ENCODE data around the gene CLMN. TPM values are rescaled to one million over a fixed set of nuclear protein-coding genes. Genes with fewer than 3 reads are reported as not detected.

CLMN gene
- 1.9 TPM for total RNA-seq

- DNase-seq (ENCODE audit: low read depth in 2 of 3, low spot score in 2 of 3), result peak in 2 of 3 donors; percentile 76 to 88
These were observed at the start of gene CLMN for GRCh38 chr14:95319312-95320077. Gene CLMN (minus strand): TSS chr14:95319908. CDS start chr14:95319792, 116 bp downstream.

- DNase-seq (ENCODE audit: low read depth in 2 of 3, low spot score in 2 of 3), result no peak
These were observed 45.7 kb upstream of the CLMN start for GRCh38 chr14:95365401-95365800.

- DNase-seq (ENCODE audit: low read depth in 2 of 3, low spot score in 2 of 3), result no peak
These were observed 44.9 kb upstream of the CLMN start for GRCh38 chr14:95364481-95365209.

- no peak for DNase-seq (ENCODE audit: low read depth in 2 of 3, low spot score in 2 of 3)
These were observed 43.8 kb upstream of the CLMN start for GRCh38 chr14:95363468-95363954.

- DNase-seq (ENCODE audit: low read depth in 2 of 3, low spot score in 2 of 3), result no peak
These were observed 42.4 kb upstream of the CLMN start for GRCh38 chr14:95362138-95362494.

GRCh38 chr14:95361373-95362137, 41.8 kb upstream of the CLMN start:
- peak in 2 of 3 donors; percentile 33 to 42 for DNase-seq (ENCODE audit: low read depth in 2 of 3, low spot score in 2 of 3)

- DNase-seq (ENCODE audit: low read depth in 2 of 3, low spot score in 2 of 3), result no peak
These were observed 41.1 kb upstream of the CLMN start for GRCh38 chr14:95360828-95361227.

- DNase-seq (ENCODE audit: low read depth in 2 of 3, low spot score in 2 of 3), result no peak
These were observed 40.5 kb upstream of the CLMN start for GRCh38 chr14:95359994-95360826.

- DNase-seq (ENCODE audit: low read depth in 2 of 3, low spot score in 2 of 3), result no peak
These were observed 36.6 kb upstream of the CLMN start for GRCh38 chr14:95356245-95356869.

- DNase-seq (ENCODE audit: low read depth in 2 of 3, low spot score in 2 of 3), result no peak
These were observed 35.7 kb upstream of the CLMN start for GRCh38 chr14:95355422-95355821.

- DNase-seq (ENCODE audit: low read depth in 2 of 3, low spot score in 2 of 3), result no peak
These were observed 35.1 kb upstream of the CLMN start for GRCh38 chr14:95354834-95355233.

- peak in 1 of 3 donors; percentile 71 for DNase-seq (ENCODE audit: low read depth in 2 of 3, low spot score in 2 of 3)
These were observed 34.0 kb upstream of the CLMN start for GRCh38 chr14:95353664-95354063.

GRCh38 chr14:95353007-95353406, 33.3 kb upstream of the CLMN start:
- DNase-seq (ENCODE audit: low read depth in 2 of 3, low spot score in 2 of 3), result no peak

GRCh38 chr14:95352481-95352880, 32.8 kb upstream of the CLMN start:
- DNase-seq (ENCODE audit: low read depth in 2 of 3, low spot score in 2 of 3), result no peak

- no peak for DNase-seq (ENCODE audit: low read depth in 2 of 3, low spot score in 2 of 3)
These were observed 29.5 kb upstream of the CLMN start for GRCh38 chr14:95349241-95349640.

- no peak for DNase-seq (ENCODE audit: low read depth in 2 of 3, low spot score in 2 of 3)
These were observed 28.8 kb upstream of the CLMN start for GRCh38 chr14:95348395-95349080.

- no peak for DNase-seq (ENCODE audit: low read depth in 2 of 3, low spot score in 2 of 3)
These were observed 27.1 kb upstream of the CLMN start for GRCh38 chr14:95346820-95347219.

- no peak for DNase-seq (ENCODE audit: low read depth in 2 of 3, low spot score in 2 of 3)
These were observed 26.6 kb upstream of the CLMN start for GRCh38 chr14:95346266-95346665.

- DNase-seq (ENCODE audit: low read depth in 2 of 3, low spot score in 2 of 3), result no peak
These were observed 25.3 kb upstream of the CLMN start for GRCh38 chr14:95345032-95345431.
